HCT116 (cell line): ENCODE data around the gene ARRDC2. TPM values are rescaled to one million over a fixed set of nuclear protein-coding genes. Genes with fewer than 3 reads are reported as not detected.
A peak's percentile ranks its signal among the peaks of the same experiment; 100 is the strongest.

Source experiments
- ATAC-seq: fragments of 200-7000 bp; cut with Tn5 transposase; 2 replicates; pipeline ENCODE4 v1.9.1; 2020; ENCODE audit warnings: mild to moderate bottlenecking, moderate library complexity
- BruUV-seq: library from RNA; stranded (reverse); fragments of 400-500 nt; replicated peaks from 2 replicates; lab custom pipeline; 2021; lab: Mats Ljungman, UMichigan
- CTCF ChIA-PET: fragments of 300-600 bp; sonication (Branson Sonifier 250); formaldehyde crosslinking; loops from one replicate; lab custom pipeline; 2021; ENCODE audit warnings: antibody characterized with exemption; lab: Charles Lee
- POLR2A ChIA-PET: fragments of 300-600, 350-600 bp; sonication (Branson Sonifier 250); formaldehyde crosslinking; loops from one replicate; lab custom pipeline; 2021; ENCODE audit warnings: antibody characterized with exemption; lab: Charles Lee
- RAD21 ChIA-PET, 2 experiments: fragments of 300-600 bp; sonication (Branson Sonifier 250); formaldehyde crosslinking; loops; one replicate each; lab custom pipeline; 2023; ENCODE audit warnings: low total read pairs in 2 of 2; ENCODE audit not compliant: uncharacterized antibody in 2 of 2, unreplicated experiment in 2 of 2, low non-redundant PET in 1 of 2; lab: Charles Lee
- DNase-seq: peaks from one replicate; pipeline ENCODE4 v3.0.0-alpha.2; 2010; ENCODE audit warnings: low read depth, low spot score
- H2AFZ ChIP-seq: fragments of 200-600 bp; shearing (Covaris generic), sonication (generic); 2 replicates; pipeline ENCODE4 v1.6.1; 2017; ENCODE audit warnings: low read depth, mixed run types, mixed read lengths, antibody characterized with exemption, low read length; ENCODE audit not compliant: poor library complexity, severe bottlenecking
- H3K27ac ChIP-seq: 2 replicates; pipeline ENCODE4 v1.5.1; 2012; ENCODE audit warnings: low read depth, low read length
- H3K27me3 ChIP-seq: fragments of 200-600 bp; sonication (generic); 2 replicates; pipeline ENCODE4 v1.6.1; 2016; ENCODE audit warnings: mixed run types, low read length, mixed read lengths; ENCODE audit not compliant: insufficient read depth
- H3K36me3 ChIP-seq, 2 experiments: fragments of 200-500 bp in 1 of 2; fragments of 200-600 bp in 1 of 2; sonication (Bioruptor generic) in 1 of 2; sonication (generic) in 1 of 2; 2 replicates each; pipeline versions ENCODE4 v1.5.1 to v1.6.1; 2014 to 2016; ENCODE audit warnings: low read length in 2 of 2, inconsistent platforms in 1 of 2, mixed read lengths in 1 of 2, mixed run types in 1 of 2; ENCODE audit not compliant: insufficient read depth in 2 of 2, control insufficient read depth in 1 of 2
- H3K4me1 ChIP-seq, 2 experiments: fragments of 200-600 bp in 1 of 2; sonication (generic) in 1 of 2; 2 replicates each; pipeline versions ENCODE4 v1.5.1 to v1.6.1; 2012 to 2017; ENCODE audit warnings: low read length in 2 of 2, inconsistent platforms in 1 of 2, mild to moderate bottlenecking in 1 of 2, mixed read lengths in 1 of 2, mixed run types in 1 of 2, moderate library complexity in 1 of 2; ENCODE audit not compliant: insufficient read depth in 2 of 2, control insufficient read depth in 1 of 2
- H3K4me2 ChIP-seq: fragments of 200-600 bp; sonication (generic); 2 replicates; pipeline ENCODE4 v1.6.1; 2017; ENCODE audit warnings: mixed run types, low read length, mixed read lengths
- H3K4me3 ChIP-seq, 2 experiments: fragments of 200-600 bp in 1 of 2; sonication (generic) in 1 of 2; replicated peaks in 1 of 2; 2 replicates each; pipeline ENCODE4 v1.5.1; 2011 to 2016; ENCODE audit warnings: low read length in 2 of 2, control low read depth in 1 of 2, low read depth in 1 of 2, mild to moderate bottlenecking in 1 of 2, mixed read lengths in 1 of 2, mixed run types in 1 of 2
- H3K79me2 ChIP-seq: fragments of 200-600 bp; sonication (generic); 2 replicates; pipeline ENCODE4 v1.6.1; 2017; ENCODE audit warnings: mild to moderate bottlenecking, mixed run types, low read length, moderate library complexity, mixed read lengths; ENCODE audit not compliant: insufficient read depth
- H3K9ac ChIP-seq: fragments of 200-600 bp; sonication (generic); 2 replicates; pipeline ENCODE4 v1.6.1; 2016; ENCODE audit warnings: low read length, mixed read lengths
- H3K9me2 ChIP-seq: fragments of 200-600 bp; sonication (generic), shearing (Covaris generic); 2 replicates; pipeline ENCODE4 v1.6.1; 2017; ENCODE audit warnings: mixed run types, mild to moderate bottlenecking, moderate library complexity; ENCODE audit not compliant: insufficient read depth
- H3K9me3 ChIP-seq, 2 experiments: fragments of 200-500 bp in 1 of 2; fragments of 200-600 bp in 1 of 2; sonication (Bioruptor generic) in 1 of 2; sonication (generic) in 1 of 2; 2 replicates each; pipeline ENCODE4 v1.6.1; 2014 to 2017; ENCODE audit warnings: low read length in 2 of 2, mixed read lengths in 2 of 2, inconsistent platforms in 1 of 2, low read depth in 1 of 2, mild to moderate bottlenecking in 1 of 2, mixed run types in 1 of 2, moderate library complexity in 1 of 2; ENCODE audit not compliant: control insufficient read depth in 1 of 2, insufficient read depth in 1 of 2
- H4K20me1 ChIP-seq: fragments of 200-600 bp; sonication (generic), shearing (Covaris generic); 2 replicates; pipeline ENCODE4 v1.6.1; 2017; ENCODE audit warnings: mixed run types, mild to moderate bottlenecking, moderate library complexity; ENCODE audit not compliant: insufficient read depth
- ATF3 ChIP-seq: IDR thresholded peaks from 2 replicates; pipeline ENCODE4 v1.6.1; 2012
- CBX3 ChIP-seq: IDR thresholded peaks from 2 replicates; pipeline ENCODE4 v1.6.1; 2012; ENCODE audit warnings: low read depth
- CEBPB ChIP-seq: IDR thresholded peaks from 2 replicates; pipeline ENCODE4 v1.6.1; 2012; ENCODE audit warnings: low read depth
- CTCF ChIP-seq, 3 experiments: fragments of 200-600 bp in 1 of 3; sonication (generic) in 1 of 3; IDR thresholded peaks in 2 of 3; conservative IDR thresholded peaks in 1 of 3; 2 replicates each; pipeline ENCODE4 v1.5.1; 2012 to 2017; ENCODE audit warnings: low read depth in 2 of 3, low read length in 2 of 3, antibody characterized with exemption in 1 of 3, borderline replicate concordance in 1 of 3, control low read depth in 1 of 3, mild to moderate bottlenecking in 1 of 3, mixed read lengths in 1 of 3, mixed run types in 1 of 3, moderate library complexity in 1 of 3; ENCODE audit not compliant: insufficient read depth in 1 of 3
- EGR1 ChIP-seq: IDR thresholded peaks from 2 replicates; pipeline ENCODE4 v1.6.1; 2012; ENCODE audit warnings: low read depth
- ELF1 ChIP-seq: IDR thresholded peaks from 2 replicates; pipeline ENCODE4 v1.6.1; 2012; ENCODE audit warnings: low read depth, borderline replicate concordance
- EZH2 ChIP-seq: fragments of 200-600 bp; sonication (generic); IDR thresholded peaks from 2 replicates; pipeline ENCODE4 v1.6.1; 2017; ENCODE audit warnings: antibody characterized with exemption, mixed run types
- EZH2phosphoT487 ChIP-seq: fragments of 200-600 bp; IDR thresholded peaks from 2 replicates; pipeline ENCODE4 v1.6.1; 2018; ENCODE audit warnings: antibody characterized with exemption, borderline replicate concordance
- JUND ChIP-seq: IDR thresholded peaks from 2 replicates; pipeline ENCODE4 v1.6.1; 2012
- POLR2AphosphoS5 ChIP-seq: IDR thresholded peaks from 2 replicates; pipeline ENCODE4 v1.6.1; 2011; ENCODE audit warnings: mild to moderate bottlenecking, low read depth, low read length, moderate library complexity
- RAD21 ChIP-seq: IDR thresholded peaks from 2 replicates; pipeline ENCODE4 v1.6.1; 2012; ENCODE audit warnings: low read depth, mild to moderate bottlenecking
- REST ChIP-seq: IDR thresholded peaks from 2 replicates; pipeline ENCODE4 v1.6.1; 2012; ENCODE audit warnings: low read depth
- SIN3A ChIP-seq: IDR thresholded peaks from 2 replicates; pipeline ENCODE4 v1.6.1; 2012; ENCODE audit warnings: low read depth
- SP1 ChIP-seq: IDR thresholded peaks from 2 replicates; pipeline ENCODE4 v1.6.1; 2012; ENCODE audit warnings: low read depth
- SRF ChIP-seq: IDR thresholded peaks from 2 replicates; pipeline ENCODE4 v1.6.1; 2012; ENCODE audit warnings: low read depth
- TCF7L2 ChIP-seq: IDR thresholded peaks from 2 replicates; pipeline ENCODE4 v1.7.0; 2011; ENCODE audit warnings: borderline replicate concordance, inconsistent platforms; ENCODE audit not compliant: insufficient read depth, insufficient read length; ENCODE audit errors: extremely low read depth
- YY1 ChIP-seq: IDR thresholded peaks from 2 replicates; pipeline ENCODE4 v1.6.1; 2011; ENCODE audit warnings: low read length, low read depth, moderate library complexity, mild to moderate bottlenecking; ENCODE audit not compliant: insufficient replicate concordance; ENCODE audit errors: extremely low read depth
- ZBTB33 ChIP-seq: IDR thresholded peaks from 2 replicates; pipeline ENCODE4 v1.6.1; 2011; ENCODE audit warnings: mild to moderate bottlenecking, low read length, moderate library complexity; ENCODE audit not compliant: insufficient replicate concordance; ENCODE audit errors: extremely low read depth
- ZFX ChIP-seq: fragments of 450-650 bp; IDR thresholded peaks from 2 replicates; pipeline ENCODE4 v1.6.1; 2017
- ZNF274 ChIP-seq: fragments of 200-500 bp; sonication (Bioruptor generic); IDR thresholded peaks from 2 replicates; pipeline ENCODE4 v1.6.1; 2014; ENCODE audit warnings: mild to moderate bottlenecking, low read depth, low read length, inconsistent platforms
- intact Hi-C: fragments of 100-400 bp; cut with micrococcal nuclease; formaldehyde crosslinking; loops from 2 replicates; pipeline ENCODE4 v1.10.0; 2022
- total RNA-seq: library from RNA; stranded (reverse); gene quantifications from one replicate; pipeline ENCODE4 v1.2.1, GENCODE V29; 2021; ENCODE audit not compliant: unreplicated experiment

The ARRDC2 gene
- total RNA-seq, 1 experiment from 2014 or later = 36.5 TPM

- peak overlapping the region; percentile 94 for H3K4me2 ChIP-seq
- no peaks in the 10 kb centered on the region for H3K9me2 ChIP-seq
- no peak overlapping the region for H2AFZ ChIP-seq
- ChIA-PET RAD21 (no interaction called here), CTCF (interaction anchor here (1.4 kb wide), 1 partner anchor 62 kb away, joined by 4 read pairs; no protein-coding TSS in a partner anchor), POLR2A (interaction anchor here (0.6 to 1.2 kb wide), 5 partner anchors 53 to 545 kb away, joined by 3 to 4 read pairs (median 3); partner anchors contain the start of gene JUND)
- peak overlapping the region; percentile 97 for H3K27ac ChIP-seq
- no TSS peak for BruUV-seq
- intact Hi-C loops = loop anchor here (10.0 kb wide), 1 partner anchor 154 kb away; the partner anchor contains the start of gene PIK3R2
- peaks cover 26% of the 10 kb centered on the region for H3K79me2 ChIP-seq
- no peaks in the 10 kb centered on the region for H3K27me3 ChIP-seq
- peak overlapping the region; percentile 86 for H3K9ac ChIP-seq
- H3K4me3 ChIP-seq = peak overlapping the region; percentile 73 to 87
- no peaks in the 10 kb centered on the region for H3K9me3 ChIP-seq
- TF ChIP-seq ELF1 (no peak), RAD21 (no peak), EZH2 (no peak), TCF7L2 (no peak), POLR2AphosphoS5 (no peak), SRF (no peak), ATF3 (no peak), CTCF (IDR thresholded peaks at IDR 0.05 in 2 of 3, conservative IDR thresholded peaks at IDR 0.05 in 1 of 3; ENCODE audit: borderline replicate concordance in 1 of 3, insufficient read depth in 1 of 3, low read depth in 2 of 3, low read length in 2 of 3) (no peak), SP1 (no peak), CBX3 (no peak), SIN3A (no peak), YY1 (no peak), REST (no peak), EGR1 (no peak), JUND (no peak), CEBPB (no peak), ZBTB33 (no peak), EZH2phosphoT487 (no peak), ZFX (no peak), ZNF274 (no peak)
- TF ChIP-seq, all 23 proteins: peak for 0
- Histone ChIP-seq H3K4me1 (peaks cover 28 to 58% of the 10 kb centered on the region in 2 experiments), H3K36me3 (no peaks in the 10 kb centered on the region; a peak in 1 of 4 replicates), H4K20me1 (no peaks in the 10 kb centered on the region)
- ATAC-seq (peak; percentile 1; the same call in 1 of the 2 replicates), DNase-seq (no peak)
These were observed 7.5 kb upstream of the ARRDC2 start for GRCh38 chr19:18000480-18000914.
